Tibial nerve (tissue), 4 donors: ENCODE results near the gene TIMD4. TPM values are rescaled to one million over a fixed set of nuclear protein-coding genes. Genes with fewer than 3 reads are reported as not detected.

Experiments used
- DNase-seq, 2 donors: peaks; one replicate each; pipeline ENCODE4 v3.0.0-alpha.2; 2019; ENCODE audit warnings: low spot score in 2 of 2
- H3K27ac ChIP-seq, 4 donors: fragments of 200-600 bp; sonication (generic) in 3 of 4; one replicate each; pipeline ENCODE4 v1.5.1; 2017 to 2019; ENCODE audit warnings: mild to moderate bottlenecking in 1 of 4
- H3K27me3 ChIP-seq, 2 donors: fragments of 200-600 bp; sonication (generic) in 1 of 2; one replicate each; pipeline versions ENCODE4 v1.5.1 to v1.6.0; 2017 to 2019
- H3K36me3 ChIP-seq, 3 donors: fragments of 200-600 bp; sonication (generic); one replicate each; pipeline ENCODE4 v1.5.1; 2018 to 2019
- H3K4me1 ChIP-seq, 4 donors: fragments of 200-600 bp; sonication (generic) in 3 of 4; one replicate each; pipeline ENCODE4 v1.5.1; 2017 to 2019
- H3K4me3 ChIP-seq, 4 donors: fragments of 200-600 bp; sonication (generic) in 3 of 4; one replicate each; pipeline ENCODE4 v1.5.1; 2017 to 2019; ENCODE audit warnings: mild to moderate bottlenecking in 1 of 4, moderate library complexity in 1 of 4
- H3K9me3 ChIP-seq, 4 donors: fragments of 200-600 bp; sonication (generic) in 3 of 4; one replicate each; pipeline ENCODE4 v1.5.1; 2017 to 2019
- EP300 ChIP-seq, 2 donors: sonication (generic); formaldehyde crosslinking; IDR thresholded peaks; one replicate each; pipeline ENCODE4 v1.6.1; 2017; ENCODE audit warnings: antibody characterized with exemption in 2 of 2, mild to moderate bottlenecking in 1 of 2
- POLR2A ChIP-seq, 2 donors: fragments of 450-650 bp; IDR thresholded peaks; one replicate each; pipeline ENCODE4 v1.6.1; 2017; ENCODE audit warnings: antibody characterized with exemption in 2 of 2, mild to moderate bottlenecking in 2 of 2, moderate library complexity in 2 of 2
- WGBS, 2 donors: methylation state at CpG; one replicate each; pipeline ENCODE4 v1.1.5; 2018; 5-methylcytosine and 5-hydroxymethylcytosine counted together
- total RNA-seq, 4 donors: library from RNA; depleted of rRNA; stranded (reverse); fragments of >200 nt; gene quantifications; one replicate each; pipeline ENCODE4 v1.1.0, GENCODE V29; 2016
- TF ChIP-seq, protein P1 (sequence below), 5 experiments: fragments of 200-600 bp in 3 of 5; fragments of 450-650 bp in 2 of 5; sonication (generic) in 3 of 5; IDR thresholded peaks; one replicate each; pipeline ENCODE4 v1.5.1; 2016 to 2019; ENCODE audit warnings: antibody characterized with exemption in 5 of 5, mild to moderate bottlenecking in 3 of 5, moderate library complexity in 2 of 5

TIMD4 gene
- total RNA-seq, 4 donors from 2014 or later: not detected

DNA sequence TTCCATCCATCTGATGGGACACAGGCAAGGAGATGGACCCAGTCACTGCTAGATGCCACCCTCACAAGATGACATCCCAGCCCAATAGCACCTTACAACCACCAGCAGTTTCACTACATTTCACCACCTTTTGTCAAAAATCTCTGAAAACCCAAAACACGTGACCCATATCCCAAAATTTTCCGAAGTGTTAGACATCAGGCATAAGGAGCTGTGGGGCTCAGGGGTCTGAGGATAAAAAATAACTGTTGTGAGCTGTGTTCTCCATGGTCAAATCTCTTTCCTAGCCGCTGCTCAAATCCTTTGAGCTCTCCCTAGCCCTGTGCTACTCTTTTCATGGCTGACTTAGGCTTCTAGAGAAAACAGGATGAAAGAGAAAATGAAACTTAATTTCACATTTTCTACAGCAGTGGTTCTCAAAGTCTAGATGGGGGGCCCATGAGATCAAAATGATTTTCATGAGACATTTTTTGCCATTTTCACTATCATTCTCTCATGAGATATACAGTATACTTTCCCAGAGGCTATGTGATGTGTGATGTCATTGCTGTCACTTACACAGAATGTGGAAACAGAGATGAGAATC lies 40.7 kb downstream of the TIMD4 start:
- Histone ChIP-seq H3K27ac (no peak overlapping the region), H3K4me3 (no peak overlapping the region), H3K27me3 (no peaks in the 10 kb centered on the region), H3K4me1 (no peaks in the 10 kb centered on the region), H3K36me3 (no peaks in the 10 kb centered on the region), H3K9me3 (no peaks in the 10 kb centered on the region)
- TF ChIP-seq EP300 (IDR thresholded peaks at IDR 0.05) (no peak), POLR2A (IDR thresholded peaks at IDR 0.05) (no peak)
- TF ChIP-seq, protein P1, sequence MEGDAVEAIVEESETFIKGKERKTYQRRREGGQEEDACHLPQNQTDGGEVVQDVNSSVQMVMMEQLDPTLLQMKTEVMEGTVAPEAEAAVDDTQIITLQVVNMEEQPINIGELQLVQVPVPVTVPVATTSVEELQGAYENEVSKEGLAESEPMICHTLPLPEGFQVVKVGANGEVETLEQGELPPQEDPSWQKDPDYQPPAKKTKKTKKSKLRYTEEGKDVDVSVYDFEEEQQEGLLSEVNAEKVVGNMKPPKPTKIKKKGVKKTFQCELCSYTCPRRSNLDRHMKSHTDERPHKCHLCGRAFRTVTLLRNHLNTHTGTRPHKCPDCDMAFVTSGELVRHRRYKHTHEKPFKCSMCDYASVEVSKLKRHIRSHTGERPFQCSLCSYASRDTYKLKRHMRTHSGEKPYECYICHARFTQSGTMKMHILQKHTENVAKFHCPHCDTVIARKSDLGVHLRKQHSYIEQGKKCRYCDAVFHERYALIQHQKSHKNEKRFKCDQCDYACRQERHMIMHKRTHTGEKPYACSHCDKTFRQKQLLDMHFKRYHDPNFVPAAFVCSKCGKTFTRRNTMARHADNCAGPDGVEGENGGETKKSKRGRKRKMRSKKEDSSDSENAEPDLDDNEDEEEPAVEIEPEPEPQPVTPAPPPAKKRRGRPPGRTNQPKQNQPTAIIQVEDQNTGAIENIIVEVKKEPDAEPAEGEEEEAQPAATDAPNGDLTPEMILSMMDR (IDR thresholded peaks at IDR 0.05): no peak
- WGBS, 2 donors: 87 to 92% methylated on average over 3 of the region's 3 CpGs
- no peak for DNase-seq

GRCh38 chr5:156920861-156921431 lies 42.1 kb downstream of the TIMD4 start:
- 51 to 63% methylated on average over 3 of the region's 3 CpGs for WGBS, 2 donors
- TF ChIP-seq, protein P1 (IDR thresholded peaks at IDR 0.05): no peak
- TF ChIP-seq POLR2A (IDR thresholded peaks at IDR 0.05) (no peak), EP300 (IDR thresholded peaks at IDR 0.05) (no peak)
- H3K36me3 ChIP-seq: no peaks in the 10 kb centered on the region
- H3K9me3 ChIP-seq: no peaks in the 10 kb centered on the region
- no peaks in the 10 kb centered on the region for H3K4me1 ChIP-seq
- no peak for DNase-seq
- H3K27me3 ChIP-seq: no peaks in the 10 kb centered on the region
- no peak overlapping the region for H3K4me3 ChIP-seq
- H3K27ac ChIP-seq: no peak overlapping the region

DNA sequence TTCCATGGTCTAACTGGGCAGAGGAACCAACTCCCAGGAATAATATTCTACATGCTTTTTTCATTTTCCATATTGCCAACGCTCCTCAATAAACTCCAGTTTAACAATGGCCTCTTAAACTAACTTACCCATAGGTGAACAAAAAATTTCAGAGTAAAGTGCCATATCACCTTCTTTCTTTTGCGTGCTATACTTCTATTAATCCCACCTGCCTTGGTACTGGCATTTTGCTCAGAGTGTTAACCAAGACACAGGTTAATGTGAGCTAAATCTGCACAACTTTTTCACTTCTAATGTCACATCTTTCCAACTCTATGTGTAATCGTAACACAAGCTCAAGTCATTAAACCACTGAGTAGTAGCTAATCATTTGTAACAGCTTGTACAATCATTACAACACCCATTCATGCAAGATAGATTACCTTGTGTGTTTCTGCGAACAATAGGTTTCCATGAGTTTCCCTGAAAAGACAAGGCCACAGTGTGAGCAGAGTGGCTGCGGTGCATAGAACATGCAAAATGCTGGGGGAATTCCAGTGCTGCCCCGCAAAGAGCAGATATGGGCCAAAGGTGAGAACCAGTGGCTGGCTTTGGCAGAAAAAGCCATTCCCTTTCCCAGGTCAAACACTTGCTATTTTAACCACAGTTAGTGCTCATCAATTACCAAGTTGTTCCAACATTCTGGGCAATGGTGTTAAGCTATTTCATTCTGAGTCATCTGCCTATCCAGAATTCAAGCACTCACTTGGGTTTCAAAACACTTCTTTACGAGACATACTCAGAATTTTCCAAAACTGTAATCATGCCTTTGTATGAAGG lies 42.8 kb downstream of the TIMD4 start:
- TF ChIP-seq, protein P1 (IDR thresholded peaks at IDR 0.05): no peak
- no peak for TF ChIP-seq EP300 (IDR thresholded peaks at IDR 0.05)
- TF ChIP-seq POLR2A (IDR thresholded peaks at IDR 0.05): no peak
- WGBS, 2 donors: 65 to 75% methylated on average over 7 of the region's 7 CpGs
- Histone ChIP-seq H3K4me1 (no peaks in the 10 kb centered on the region), H3K36me3 (no peaks in the 10 kb centered on the region), H3K27me3 (no peaks in the 10 kb centered on the region), H3K9me3 (no peaks in the 10 kb centered on the region), H3K27ac (no peak overlapping the region), H3K4me3 (no peak overlapping the region)
- no peak for DNase-seq

- no peaks in the 10 kb centered on the region for H3K27me3 ChIP-seq
- no peaks in the 10 kb centered on the region for H3K36me3 ChIP-seq
- no peaks in the 10 kb centered on the region for H3K4me1 ChIP-seq
- no peaks in the 10 kb centered on the region for H3K9me3 ChIP-seq
- TF ChIP-seq, protein P1 (IDR thresholded peaks at IDR 0.05): no peak
- TF ChIP-seq EP300 (IDR thresholded peaks at IDR 0.05): no peak
- TF ChIP-seq POLR2A (IDR thresholded peaks at IDR 0.05): no peak
- H3K27ac ChIP-seq: no peak overlapping the region
- DNase-seq: no peak
- H3K4me3 ChIP-seq: no peak overlapping the region
- 78 to 86% methylated on average over 8 of the region's 8 CpGs for WGBS, 2 donors
These were observed 44.6 kb downstream of the TIMD4 start for GRCh38 chr5:156918311-156918845.

- TF ChIP-seq POLR2A (IDR thresholded peaks at IDR 0.05): no peak
- TF ChIP-seq, protein P1 (IDR thresholded peaks at IDR 0.05): no peak
- no peak for TF ChIP-seq EP300 (IDR thresholded peaks at IDR 0.05)
- H3K27ac ChIP-seq: no peak overlapping the region
- H3K4me3 ChIP-seq: no peak overlapping the region
- H3K36me3 ChIP-seq: no peaks in the 10 kb centered on the region
- H3K27me3 ChIP-seq: no peaks in the 10 kb centered on the region
- no peak for DNase-seq
- H3K4me1 ChIP-seq: no peaks in the 10 kb centered on the region
- H3K9me3 ChIP-seq: no peaks in the 10 kb centered on the region
- 77 to 79% methylated on average over 2 of the region's 2 CpGs for WGBS, 2 donors
These were observed 48.7 kb downstream of the TIMD4 start for GRCh38 chr5:156914371-156914737.
